ENCODE measurements around the gene HYAL2. TPM values are rescaled to one million over a fixed set of nuclear protein-coding genes. Genes with fewer than 3 reads are reported as not detected.

Gene HYAL2
- total RNA-seq, 1 experiment from 2014 or later, result 29.6 TPM

GRCh38 chr3:50318615-50319014, 3.9 kb downstream of the HYAL2 start:
- Histone ChIP-seq H3K4me1 (replicated peaks; ENCODE audit: insufficient read depth) (peaks cover 53% of the 10 kb centered on the region), H3K9me2 (ENCODE audit: insufficient read depth) (no peaks in the 10 kb centered on the region), H4K20me1 (ENCODE audit: insufficient read depth) (peaks cover 7% of the 10 kb centered on the region; the same call in 1 of the 2 replicates), H3F3A (ENCODE audit: insufficient read depth, low read depth) (peaks cover 38% of the 10 kb centered on the region), H3K4me3 (no peak overlapping the region), H3K4me2 (peak overlapping the region; percentile 91), H2AFZ (no peak overlapping the region), H3K79me2 (ENCODE audit: low read depth) (peaks cover 32% of the 10 kb centered on the region), H3K36me3 (ENCODE audit: low read depth) (peaks cover 7% of the 10 kb centered on the region; the same call in 1 of the 2 replicates), H3K27me3 (ENCODE audit: insufficient read depth, low read depth) (no peaks in the 10 kb centered on the region), H3K27ac (no peak overlapping the region), H3K9me3 (ENCODE audit: insufficient read depth, low read depth) (no peaks in the 10 kb centered on the region)
- ChIA-PET CTCF (no interaction called here), POLR2A (ENCODE audit: unreplicated experiment) (no interaction called here)
- no TSS peak for BruUV-seq (replicated peaks)
- TF ChIP-seq, protein P1, sequence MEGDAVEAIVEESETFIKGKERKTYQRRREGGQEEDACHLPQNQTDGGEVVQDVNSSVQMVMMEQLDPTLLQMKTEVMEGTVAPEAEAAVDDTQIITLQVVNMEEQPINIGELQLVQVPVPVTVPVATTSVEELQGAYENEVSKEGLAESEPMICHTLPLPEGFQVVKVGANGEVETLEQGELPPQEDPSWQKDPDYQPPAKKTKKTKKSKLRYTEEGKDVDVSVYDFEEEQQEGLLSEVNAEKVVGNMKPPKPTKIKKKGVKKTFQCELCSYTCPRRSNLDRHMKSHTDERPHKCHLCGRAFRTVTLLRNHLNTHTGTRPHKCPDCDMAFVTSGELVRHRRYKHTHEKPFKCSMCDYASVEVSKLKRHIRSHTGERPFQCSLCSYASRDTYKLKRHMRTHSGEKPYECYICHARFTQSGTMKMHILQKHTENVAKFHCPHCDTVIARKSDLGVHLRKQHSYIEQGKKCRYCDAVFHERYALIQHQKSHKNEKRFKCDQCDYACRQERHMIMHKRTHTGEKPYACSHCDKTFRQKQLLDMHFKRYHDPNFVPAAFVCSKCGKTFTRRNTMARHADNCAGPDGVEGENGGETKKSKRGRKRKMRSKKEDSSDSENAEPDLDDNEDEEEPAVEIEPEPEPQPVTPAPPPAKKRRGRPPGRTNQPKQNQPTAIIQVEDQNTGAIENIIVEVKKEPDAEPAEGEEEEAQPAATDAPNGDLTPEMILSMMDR (conservative IDR thresholded peaks at IDR 0.05), result no peak
- no peak for TF ChIP-seq EZH2 (IDR thresholded peaks at IDR 0.05; ENCODE audit: low read depth)
- intact Hi-C loops (cut with micrococcal nuclease; ENCODE audit: unreplicated experiment), result no loop called here
- no peak for DNase-seq

DNA sequence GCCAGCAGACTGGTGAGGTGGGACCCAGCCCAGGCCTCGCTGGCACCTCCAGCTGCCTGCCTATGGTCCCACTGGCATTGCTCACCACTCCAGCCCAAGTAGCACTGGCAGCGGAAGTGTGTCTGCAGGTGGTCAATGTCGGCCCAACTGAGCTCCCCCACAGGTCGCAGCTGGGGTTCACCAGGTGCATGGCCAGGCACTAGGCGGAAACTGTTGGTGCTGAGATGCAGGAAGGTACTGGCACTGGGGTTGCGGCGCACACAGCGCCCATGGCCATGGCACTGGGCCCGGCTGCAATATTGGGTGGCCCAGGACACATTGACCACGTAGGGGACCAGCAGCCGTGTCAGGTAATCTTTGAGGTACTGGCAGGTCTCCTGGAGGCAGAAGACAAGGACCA, 4.4 kb downstream of the HYAL2 start:
- intact Hi-C loops (cut with micrococcal nuclease; ENCODE audit: unreplicated experiment), result no loop called here
- BruUV-seq (replicated peaks), result no TSS peak
- H2AFZ ChIP-seq, result no peak overlapping the region
- ChIA-PET POLR2A (ENCODE audit: unreplicated experiment) (interaction anchor here (1.6 kb wide), 1 partner anchor 19 kb away, joined by 36 read pairs; the partner anchor contains the start of genes HYAL3 and NAA80), CTCF (no interaction called here)
- no peaks in the 10 kb centered on the region for H3K9me2 ChIP-seq (ENCODE audit: insufficient read depth)
- no peak for TF ChIP-seq EZH2 (IDR thresholded peaks at IDR 0.05; ENCODE audit: low read depth)
- TF ChIP-seq, protein P1 (conservative IDR thresholded peaks at IDR 0.05), result no peak
- no peak overlapping the region for H3K4me3 ChIP-seq
- H3K4me2 ChIP-seq, result peak overlapping the region; percentile 91
- peak overlapping the region; percentile 85 for H3K27ac ChIP-seq
- H4K20me1 ChIP-seq (ENCODE audit: insufficient read depth), result peaks cover 7% of the 10 kb centered on the region; the same call in 1 of the 2 replicates
- H3F3A ChIP-seq (ENCODE audit: insufficient read depth, low read depth), result peaks cover 41% of the 10 kb centered on the region
- H3K9me3 ChIP-seq (ENCODE audit: insufficient read depth, low read depth), result no peaks in the 10 kb centered on the region
- peaks cover 53% of the 10 kb centered on the region for H3K4me1 ChIP-seq (replicated peaks; ENCODE audit: insufficient read depth)
- no peaks in the 10 kb centered on the region for H3K27me3 ChIP-seq (ENCODE audit: insufficient read depth, low read depth)
- peaks cover 7% of the 10 kb centered on the region; the same call in 1 of the 2 replicates for H3K36me3 ChIP-seq (ENCODE audit: low read depth)
- no peak for DNase-seq
- peaks cover 32% of the 10 kb centered on the region for H3K79me2 ChIP-seq (ENCODE audit: low read depth)

- no peaks in the 10 kb centered on the region for H3K9me3 ChIP-seq (ENCODE audit: insufficient read depth, low read depth)
- peak overlapping the region; percentile 85 for H3K27ac ChIP-seq
- intact Hi-C loops (cut with micrococcal nuclease; ENCODE audit: unreplicated experiment), result loop anchor here (1.0 to 2.0 kb wide), 2 partner anchors 18 to 48 kb away; partner anchors contain the start of genes HYAL3, NAA80 and SEMA3B
- peaks cover 53% of the 10 kb centered on the region for H3K4me1 ChIP-seq (replicated peaks; ENCODE audit: insufficient read depth)
- H3K4me2 ChIP-seq, result peak overlapping the region; percentile 91
- peaks cover 32% of the 10 kb centered on the region for H3K79me2 ChIP-seq (ENCODE audit: low read depth)
- peaks cover 42% of the 10 kb centered on the region for H3F3A ChIP-seq (ENCODE audit: insufficient read depth, low read depth)
- H3K4me3 ChIP-seq, result peak overlapping the region; percentile 46; the same call in 1 of the 2 replicates
- peaks cover 7% of the 10 kb centered on the region; the same call in 1 of the 2 replicates for H4K20me1 ChIP-seq (ENCODE audit: insufficient read depth)
- peaks cover 7% of the 10 kb centered on the region; the same call in 1 of the 2 replicates for H3K36me3 ChIP-seq (ENCODE audit: low read depth)
- POLR2A ChIA-PET (ENCODE audit: unreplicated experiment), result interaction anchor here (0.5 to 1.6 kb wide), 9 partner anchors 15 to 252 kb away, joined by 3 to 36 read pairs (median 4); partner anchors contain the start of genes HEMK1, HYAL3, IFRD2 and NAA80
- no peak overlapping the region for H2AFZ ChIP-seq
- H3K9me2 ChIP-seq (ENCODE audit: insufficient read depth), result no peaks in the 10 kb centered on the region
- no peak for TF ChIP-seq EZH2 (IDR thresholded peaks at IDR 0.05; ENCODE audit: low read depth)
- TF ChIP-seq, protein P1 (conservative IDR thresholded peaks at IDR 0.05), result no peak
- CTCF ChIA-PET, result interaction anchor here (0.5 to 1.0 kb wide), 4 partner anchors 11 to 71 kb away, joined by 3 to 7 read pairs (median 4); partner anchors contain the start of gene SEMA3B
- peak in 1 of 2 experiments; percentile 62 for DNase-seq
- BruUV-seq (replicated peaks), result TSS peak; percentile 96
- no peaks in the 10 kb centered on the region for H3K27me3 ChIP-seq (ENCODE audit: insufficient read depth, low read depth)
Measured at GRCh38 chr3:50317300-50317699, 5.2 kb downstream of the HYAL2 start.

All from PC-9 (cell line).